Measurements from ENCODE around the gene TSC2. TPM values are rescaled to one million over a fixed set of nuclear protein-coding genes. Genes with fewer than 3 reads are reported as not detected.

The TSC2 gene
- total and polyA plus RNA-seq, 9 of the 15 experiments (the other 6 are each of a cell fraction or from before 2014, with no cell fraction given): 1.3 to 68.1 (median 16.6) TPM

DNA sequence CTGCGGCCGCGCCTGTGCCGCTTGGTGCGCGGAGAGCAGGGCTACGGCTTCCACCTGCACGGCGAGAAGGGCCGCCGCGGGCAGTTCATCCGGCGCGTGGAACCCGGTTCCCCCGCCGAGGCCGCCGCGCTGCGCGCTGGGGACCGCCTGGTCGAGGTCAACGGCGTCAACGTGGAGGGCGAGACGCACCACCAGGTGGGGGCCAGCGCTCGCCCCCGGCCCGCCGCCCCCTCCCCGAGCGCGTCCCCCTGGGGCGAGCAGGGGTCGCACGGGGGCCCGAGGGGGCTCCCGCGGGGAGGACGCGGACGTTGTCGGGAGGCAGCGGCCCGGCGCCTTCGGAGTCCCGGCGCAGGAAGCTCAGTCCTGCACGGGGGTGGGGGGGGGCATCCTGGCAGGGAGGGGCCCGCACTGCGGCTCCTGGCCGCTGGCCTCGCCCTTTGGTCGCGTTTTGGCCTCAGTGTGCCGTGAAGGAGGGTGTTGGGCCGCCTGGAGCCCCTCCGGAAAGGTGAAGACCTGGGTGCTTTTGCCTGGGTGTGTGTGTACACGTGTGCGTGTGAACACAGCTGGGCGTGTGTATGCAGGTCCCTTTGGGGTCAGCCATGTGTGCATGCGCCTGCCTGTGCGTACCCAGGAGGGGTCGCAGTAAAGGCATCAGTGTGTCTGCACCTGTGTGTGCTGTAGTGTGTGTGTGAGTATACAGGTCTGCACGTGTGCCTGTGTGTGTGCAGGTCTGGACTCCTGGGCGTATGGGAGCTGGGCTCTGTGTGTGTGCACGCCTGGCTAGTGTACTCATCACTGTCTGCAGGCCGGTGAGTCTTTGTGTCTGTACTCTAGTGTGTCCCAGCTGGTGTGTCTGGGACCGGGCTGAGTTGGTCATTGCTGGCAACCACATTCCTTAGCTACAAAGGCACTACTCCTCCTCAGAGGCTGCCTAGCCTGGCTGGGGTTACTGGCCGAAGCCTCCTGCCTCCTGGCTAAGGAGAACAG, 20.5 kb upstream of the TSC2 start (continued):
- TF ChIP-seq PHF21A (IDR thresholded peaks at IDR 0.05; ENCODE audit: borderline replicate concordance, low read depth): no peak
- peak; percentile 18; the same call in 1 of the 2 replicates for TF ChIP-seq REST (IDR thresholded peaks at IDR 0.05; ENCODE audit: borderline replicate concordance)
- TF ChIP-seq REST (CRISPR knock-in tag; IDR thresholded peaks at IDR 0.05; ENCODE audit: low read depth): no peak
- TF ChIP-seq KLF16 (IDR thresholded peaks at IDR 0.05): no peak
- no peak for TF ChIP-seq NCOA1 (IDR thresholded peaks at IDR 0.05; ENCODE audit: low read depth)
- no peak for TF ChIP-seq CREB3L1 (IDR thresholded peaks at IDR 0.05; ENCODE audit: borderline replicate concordance, low read depth)
- no peak for TF ChIP-seq ZNF778 (CRISPR knock-in tag; IDR thresholded peaks at IDR 0.05)
- peak; percentile 34 for TF ChIP-seq MYC (IDR thresholded peaks at IDR 0.05; ENCODE audit: low read depth, low read length)
- no peak for TF ChIP-seq MYC (CRISPR knock-in tag; IDR thresholded peaks at IDR 0.05; ENCODE audit: borderline replicate concordance, low read depth)
- no peak for TF ChIP-seq ZNF551 (CRISPR knock-in tag; IDR thresholded peaks at IDR 0.05)
- TF ChIP-seq, protein P1, sequence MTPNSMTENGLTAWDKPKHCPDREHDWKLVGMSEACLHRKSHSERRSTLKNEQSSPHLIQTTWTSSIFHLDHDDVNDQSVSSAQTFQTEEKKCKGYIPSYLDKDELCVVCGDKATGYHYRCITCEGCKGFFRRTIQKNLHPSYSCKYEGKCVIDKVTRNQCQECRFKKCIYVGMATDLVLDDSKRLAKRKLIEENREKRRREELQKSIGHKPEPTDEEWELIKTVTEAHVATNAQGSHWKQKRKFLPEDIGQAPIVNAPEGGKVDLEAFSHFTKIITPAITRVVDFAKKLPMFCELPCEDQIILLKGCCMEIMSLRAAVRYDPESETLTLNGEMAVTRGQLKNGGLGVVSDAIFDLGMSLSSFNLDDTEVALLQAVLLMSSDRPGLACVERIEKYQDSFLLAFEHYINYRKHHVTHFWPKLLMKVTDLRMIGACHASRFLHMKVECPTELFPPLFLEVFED (CRISPR knock-in tag; conservative IDR thresholded peaks at IDR 0.05): no peak
- TF ChIP-seq SMARCE1 (IDR thresholded peaks at IDR 0.05): peak; percentile 28; the same call in 1 of the 2 replicates
- TF ChIP-seq SPI1 (IDR thresholded peaks at IDR 0.05; ENCODE audit: borderline replicate concordance, low read depth, low read length): no peak
- no peak for TF ChIP-seq GTF2E2 (tag; IDR thresholded peaks at IDR 0.05)
- no peak for TF ChIP-seq EWSR1 (IDR thresholded peaks at IDR 0.05; ENCODE audit: borderline replicate concordance, low read depth, partially characterized antibody)

All from K562 (cell line).